GM21360 (cell line): ENCODE data around the gene PTPRN2.
"Not testable (repeated sequence)": the region's sequence is repeated elsewhere in the genome, so short reads cannot be mapped to it uniquely, and the experiment has no call there.

ENCODE experiments used
- ATAC-seq: cut with Tn5 transposase; IDR thresholded peaks from one replicate; pipeline ENCODE4 v1.9.1; 2021; ENCODE audit warnings: mild to moderate bottlenecking, moderate library complexity; ENCODE audit not compliant: unreplicated experiment

PTPRN2 gene

GRCh38 chr7:157499835-157500153, 1087.8 kb downstream of the PTPRN2 start:
- ATAC-seq: no peak

GRCh38 chr7:157499121-157499834, 1088.3 kb downstream of the PTPRN2 start:
- ATAC-seq: no peak

- ATAC-seq: no peak
Observed at GRCh38 chr7:157498657-157499056, 1089.0 kb downstream of the PTPRN2 start.

GRCh38 chr7:157497744-157498651, 1089.6 kb downstream of the PTPRN2 start:
- no peak for ATAC-seq

- no peak for ATAC-seq
Observed at GRCh38 chr7:157497367-157497743, 1090.3 kb downstream of the PTPRN2 start.

- ATAC-seq: no peak
Observed at GRCh38 chr7:157496416-157497275, 1091.0 kb downstream of the PTPRN2 start.

- ATAC-seq: peak; percentile 62
Observed at GRCh38 chr7:157495594-157495993, 1092.0 kb downstream of the PTPRN2 start.

- ATAC-seq: peak; percentile 36
Observed at GRCh38 chr7:157495177-157495553, 1092.5 kb downstream of the PTPRN2 start.

- ATAC-seq: no peak
Observed at GRCh38 chr7:157494506-157495176, 1093.0 kb downstream of the PTPRN2 start.

GRCh38 chr7:157493776-157494175, 1093.8 kb downstream of the PTPRN2 start:
- no peak for ATAC-seq

- no peak for ATAC-seq
Observed at GRCh38 chr7:157493017-157493416, 1094.6 kb downstream of the PTPRN2 start.

- peak; percentile 71 for ATAC-seq
Observed at GRCh38 chr7:157490465-157490912, 1097.1 kb downstream of the PTPRN2 start.

- not testable (repeated sequence) for ATAC-seq
Observed at GRCh38 chr7:157489870-157490269, 1097.8 kb downstream of the PTPRN2 start.
